GM11168 (cell line): Measurements from ENCODE around the gene LAIR1.
"Not testable (repeated sequence)": the region's sequence is repeated elsewhere in the genome, so short reads cannot be mapped to it uniquely, and the experiment has no call there.

ENCODE experiments used
- in situ Hi-C: fragments of 300-500 bp; cut with MboI; formaldehyde crosslinking; loops from one replicate; pipeline ENCODE4 v1.12.0; 2022; ENCODE audit warnings: low sequenced_read_pairs; ENCODE audit not compliant: unreplicated experiment

The LAIR1 gene

GRCh38 chr19:54352546-54352945 lies 12.2 kb downstream of the LAIR1 start:
- in situ Hi-C loops = no loop called here

GRCh38 chr19:54352041-54352440 lies 12.7 kb downstream of the LAIR1 start:
- in situ Hi-C loops = no loop called here

- in situ Hi-C loops = no loop called here
Observed at GRCh38 chr19:54351474-54351873, 13.3 kb downstream of the LAIR1 start.

DNA sequence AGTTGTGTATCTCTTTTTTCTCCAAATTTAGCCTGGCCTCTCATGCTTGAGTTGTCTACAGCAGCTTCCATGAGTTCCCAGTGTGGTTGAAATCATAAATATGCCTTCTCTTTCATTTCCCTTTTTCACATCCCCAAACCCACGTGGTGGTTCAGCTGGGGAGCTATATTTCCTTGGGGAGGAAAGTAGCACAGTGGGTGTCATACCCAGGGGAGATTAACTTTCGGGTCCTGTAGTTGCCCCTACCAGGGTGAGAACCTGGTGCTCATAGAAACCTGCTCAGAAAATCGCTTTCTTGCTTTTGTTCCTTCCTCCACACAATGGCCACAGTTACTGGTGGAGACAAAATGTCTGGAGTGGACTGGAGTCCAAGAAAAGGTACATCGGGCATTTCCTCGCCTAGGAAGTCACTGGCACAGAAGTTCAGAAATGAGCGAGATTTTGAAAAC lies 18.8 kb downstream of the LAIR1 start:
- in situ Hi-C loops = no loop called here

DNA sequence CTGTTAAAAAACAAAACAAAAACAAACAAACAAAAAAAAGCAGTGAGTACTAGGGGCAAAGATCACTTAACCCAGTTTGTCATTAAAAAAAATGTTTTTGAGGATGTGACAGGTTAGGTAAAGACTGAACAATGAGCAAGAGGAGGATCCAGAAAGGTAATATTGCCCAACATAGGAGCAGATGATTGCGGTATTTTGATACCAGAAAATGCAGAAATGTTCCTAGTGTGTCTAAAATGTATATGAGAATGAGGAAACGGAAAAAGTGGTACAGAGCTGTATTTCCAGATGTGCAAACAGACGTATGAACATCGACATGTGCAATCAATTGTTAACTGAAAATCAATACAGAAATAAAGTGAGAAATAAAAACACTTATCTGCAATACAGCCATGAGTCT lies 20.9 kb downstream of the LAIR1 start:
- in situ Hi-C loops = no loop called here

DNA sequence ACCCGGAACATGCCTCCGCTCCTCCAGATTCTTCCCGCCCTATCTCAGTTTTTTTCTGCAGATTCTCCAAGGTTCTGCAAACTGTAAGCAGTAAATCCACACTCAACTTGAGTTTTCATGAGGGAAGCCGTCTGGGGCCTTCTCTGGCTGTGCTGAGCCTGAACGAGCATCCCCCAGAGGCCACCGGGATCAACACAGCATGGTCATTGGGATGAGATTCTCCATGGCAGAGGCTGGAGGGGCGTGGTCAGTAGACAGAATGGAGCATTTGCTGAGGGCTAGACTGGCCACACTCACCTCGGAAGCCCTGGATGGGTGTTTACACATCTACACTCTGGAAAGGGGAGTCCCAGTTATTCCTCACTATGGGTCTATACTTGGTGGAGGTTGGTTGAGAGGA lies 23.4 kb downstream of the LAIR1 start:
- in situ Hi-C loops = no loop called here

- in situ Hi-C loops = loop anchor here (10.0 kb wide), 1 partner anchor 55 kb away; no protein-coding TSS in a partner anchor
Observed at GRCh38 chr19:54339646-54340358, 24.9 kb downstream of the LAIR1 start.

DNA sequence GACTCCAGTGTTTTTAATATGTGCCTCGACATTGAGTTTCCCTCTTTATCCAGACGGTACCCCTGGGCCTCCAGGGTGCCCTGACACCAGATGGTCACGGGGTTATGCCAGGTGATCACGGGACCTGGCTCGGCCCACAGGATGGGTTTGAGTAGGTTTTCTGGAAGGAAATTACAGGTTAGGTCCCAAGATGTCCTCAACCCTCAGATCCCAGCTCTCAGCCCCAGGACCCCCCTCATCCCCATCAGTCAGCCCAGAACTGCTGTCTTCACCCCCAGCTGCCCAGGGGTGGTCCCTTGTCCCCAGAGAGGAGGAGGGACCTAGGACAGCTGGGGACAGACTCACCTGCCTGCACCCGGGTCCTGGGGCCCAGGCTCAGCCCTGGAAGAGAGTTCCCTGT lies 26.2 kb downstream of the LAIR1 start:
- in situ Hi-C loops = loop anchor here (10.0 kb wide), 1 partner anchor 56 kb away; no protein-coding TSS in a partner anchor

DNA sequence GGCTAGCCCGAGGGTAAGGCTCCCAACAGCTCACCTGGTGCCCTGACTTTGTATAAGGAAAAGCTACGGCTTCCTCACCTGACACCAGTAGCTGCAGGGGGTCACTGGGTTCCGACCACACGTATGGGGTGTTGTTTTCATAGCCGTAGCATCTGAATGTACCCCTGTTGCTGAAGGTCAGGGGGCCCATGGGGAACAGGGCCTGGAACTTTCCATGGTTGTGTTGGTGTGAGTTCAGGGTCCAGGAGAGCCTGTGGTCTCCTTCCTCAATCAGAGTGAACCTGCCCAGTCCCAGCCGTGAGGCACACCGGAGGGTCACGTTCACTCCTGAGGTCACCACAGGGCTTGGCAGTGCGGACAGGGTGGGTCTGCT lies 26.9 kb downstream of the LAIR1 start:
- in situ Hi-C loops = loop anchor here (10.0 kb wide), 1 partner anchor 57 kb away; no protein-coding TSS in a partner anchor

GRCh38 chr19:54336893-54337857 lies 27.6 kb downstream of the LAIR1 start:
- in situ Hi-C loops = loop anchor here (10.0 kb wide), 1 partner anchor 58 kb away; no protein-coding TSS in a partner anchor

DNA sequence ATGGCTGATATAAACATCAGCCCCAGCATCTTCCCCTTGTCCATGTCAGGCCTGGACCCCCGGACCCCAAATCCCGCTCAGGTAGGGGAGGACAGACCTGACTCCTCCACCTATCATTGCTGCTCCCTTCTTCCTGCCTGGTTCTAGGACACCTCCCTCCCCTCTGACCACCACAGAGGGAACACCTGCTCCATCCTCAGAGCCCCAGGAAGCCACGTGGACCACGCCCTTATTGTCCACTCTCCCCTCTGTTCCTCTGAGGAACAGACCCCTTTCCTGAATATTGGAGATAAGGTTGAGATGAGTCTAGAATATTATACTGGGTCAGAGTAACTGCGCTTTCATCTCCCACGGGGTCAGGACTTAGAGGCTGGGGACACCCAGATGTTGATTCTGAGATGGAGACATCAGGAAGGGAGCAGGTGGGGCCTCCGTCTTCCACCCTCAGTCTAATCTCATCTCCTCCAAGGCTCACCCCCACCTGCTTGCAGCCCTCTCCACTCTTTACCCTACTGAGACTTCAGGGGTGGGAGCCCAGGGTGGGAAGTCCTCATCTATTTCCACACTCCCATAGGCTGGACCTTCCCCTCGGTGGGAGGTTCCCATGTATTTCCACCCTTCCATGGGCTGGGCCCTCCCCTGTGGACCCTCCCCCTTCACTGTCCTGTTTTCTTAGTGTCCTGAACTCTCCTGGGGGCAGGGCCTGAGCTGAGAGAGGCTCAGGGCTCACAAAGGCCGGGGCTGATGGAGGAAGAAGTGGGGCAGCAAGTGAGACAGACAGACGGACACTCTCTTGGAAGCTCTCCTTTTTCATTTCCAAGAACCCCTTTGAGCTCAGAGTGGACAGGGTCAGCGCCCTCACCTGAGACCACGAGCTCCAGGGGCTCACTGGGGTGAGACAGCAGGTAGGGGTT lies 28.5 kb downstream of the LAIR1 start:
- in situ Hi-C loops = loop anchor here (10.0 kb wide), 1 partner anchor 59 kb away; no protein-coding TSS in a partner anchor

DNA sequence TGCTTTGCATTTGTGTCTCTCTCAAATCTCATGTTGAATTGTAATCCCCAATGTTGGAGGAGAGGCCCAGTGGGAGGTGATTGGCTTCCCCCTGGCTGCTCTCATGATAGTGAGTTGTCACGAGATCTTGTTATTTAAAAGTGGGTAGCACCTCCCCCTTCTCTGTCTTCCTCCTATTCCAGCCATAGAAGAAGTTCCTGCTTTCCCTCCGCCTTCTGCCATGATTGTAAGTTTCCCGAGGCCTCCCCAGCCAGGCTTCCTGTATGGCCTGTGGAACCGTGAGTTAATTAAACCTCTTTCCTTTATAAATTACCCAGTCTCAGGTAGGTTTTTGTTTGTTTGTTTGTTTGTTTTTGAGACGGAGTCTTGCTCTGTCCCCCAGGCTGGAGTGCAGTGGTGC lies 29.6 kb downstream of the LAIR1 start:
- in situ Hi-C loops = loop anchor here (10.0 kb wide), 1 partner anchor 60 kb away; no protein-coding TSS in a partner anchor

DNA sequence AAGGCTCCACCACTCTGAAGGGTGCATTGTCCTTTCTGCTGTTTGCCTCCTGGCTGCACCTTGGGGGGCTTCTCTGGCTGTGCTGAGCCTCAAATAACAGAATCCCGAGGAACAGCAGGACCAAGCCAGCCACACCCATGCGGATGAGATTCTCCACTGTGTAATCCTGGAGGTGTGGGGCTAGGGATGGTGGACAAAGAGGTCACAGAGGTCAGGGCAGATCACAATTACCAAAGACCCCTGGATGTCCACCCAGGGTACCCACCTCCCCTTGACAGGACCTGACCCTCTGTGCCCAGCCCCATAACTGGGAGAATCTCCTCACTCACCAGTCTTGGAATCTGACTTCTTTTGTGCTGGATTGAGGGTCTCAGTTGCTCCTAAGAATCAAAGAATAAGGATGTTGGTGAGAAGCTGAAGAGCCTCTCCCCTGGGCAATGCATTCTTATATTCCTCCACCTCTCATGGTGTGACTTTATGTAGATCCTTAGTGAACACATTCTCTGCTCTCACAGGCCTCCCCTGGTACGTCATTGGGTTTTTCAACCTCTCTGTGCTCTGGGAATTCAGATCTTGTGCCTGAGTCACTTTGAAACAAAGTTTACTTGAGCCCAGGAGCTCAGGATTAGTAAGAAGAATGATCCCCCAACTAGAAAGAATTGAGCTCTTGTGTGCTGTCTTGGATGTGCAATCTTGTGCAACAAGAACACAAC lies 31.0 kb downstream of the LAIR1 start:
- in situ Hi-C loops = loop anchor here (10.0 kb wide), 1 partner anchor 61 kb away; no protein-coding TSS in a partner anchor

DNA sequence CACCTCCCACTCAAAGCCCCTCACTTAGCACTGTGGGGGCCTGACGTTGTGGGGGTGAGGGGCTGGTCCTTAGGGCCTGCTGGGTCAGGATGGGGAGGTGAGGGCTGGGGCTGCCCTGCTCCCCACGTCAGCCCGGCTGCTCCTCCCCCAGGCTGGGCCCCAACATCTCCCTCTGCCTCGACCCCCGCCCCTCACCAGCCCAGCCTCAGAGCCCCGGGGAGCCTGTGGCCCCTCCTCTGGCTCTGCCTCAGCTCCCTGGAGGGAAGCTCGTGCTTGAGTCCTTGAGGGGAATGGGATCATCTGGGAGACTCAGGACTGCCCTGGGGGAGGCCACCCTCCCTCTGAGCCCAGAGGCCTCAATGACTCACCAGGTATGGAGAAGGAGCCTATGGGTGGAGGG lies 32.6 kb downstream of the LAIR1 start:
- in situ Hi-C loops = loop anchor here (10.0 kb wide), 1 partner anchor 63 kb away; no protein-coding TSS in a partner anchor

DNA sequence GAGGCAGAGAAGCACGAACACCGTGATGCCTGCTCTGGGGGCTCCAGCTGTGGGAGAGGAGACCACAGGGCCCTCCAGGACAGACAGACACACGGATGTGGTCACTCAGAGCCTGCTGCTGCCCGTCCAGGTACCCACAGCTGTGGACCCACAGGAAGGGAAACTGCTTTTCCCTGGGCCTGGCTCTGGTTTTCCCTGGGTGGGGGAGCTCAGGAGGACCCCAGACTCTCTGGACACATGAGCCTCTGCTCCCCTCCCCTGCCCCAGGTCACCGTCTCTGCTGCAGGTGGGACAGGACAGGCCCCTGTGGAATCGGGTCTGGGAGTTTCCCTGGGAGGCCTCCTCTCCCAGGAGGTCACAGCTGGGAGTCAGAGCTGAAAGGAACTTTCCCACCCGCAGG lies 33.1 kb downstream of the LAIR1 start:
- in situ Hi-C loops = loop anchor here (10.0 kb wide), 1 partner anchor 63 kb away; no protein-coding TSS in a partner anchor

DNA sequence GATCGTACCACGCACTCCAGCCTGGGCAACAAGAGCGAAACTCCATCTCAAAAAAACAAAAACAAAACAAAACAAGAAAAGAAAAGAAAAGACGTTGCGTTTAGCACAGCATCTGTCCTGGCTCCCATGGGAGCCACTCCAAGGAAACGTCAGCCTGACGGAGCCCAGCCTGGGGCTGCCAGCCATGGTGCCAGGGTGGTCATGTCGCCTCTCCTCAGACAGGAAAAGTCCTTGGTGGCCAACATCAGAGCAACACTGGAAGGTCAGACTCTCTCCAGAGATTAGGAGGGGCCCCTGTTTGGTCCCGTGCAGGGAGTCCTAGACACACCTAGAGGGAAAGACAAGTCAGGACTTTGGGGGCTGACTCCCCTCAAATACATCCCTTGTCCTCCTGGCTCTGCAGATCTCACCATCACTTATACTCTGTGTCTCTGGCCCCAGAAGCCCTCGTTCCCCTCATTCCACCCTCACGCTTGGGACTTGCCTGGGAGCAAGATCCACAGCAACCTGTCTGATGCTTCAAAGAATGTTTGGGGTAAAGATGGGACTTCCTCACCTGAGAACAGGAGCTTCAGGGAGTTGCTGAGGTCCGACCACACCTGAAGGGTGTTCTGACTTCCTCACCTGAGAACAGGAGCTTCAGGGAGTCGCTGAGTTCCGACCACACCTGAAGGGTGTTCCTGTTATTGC lies 35.1 kb downstream of the LAIR1 start:
- in situ Hi-C loops = loop anchor here (10.0 kb wide), 1 partner anchor 65 kb away; no protein-coding TSS in a partner anchor

DNA sequence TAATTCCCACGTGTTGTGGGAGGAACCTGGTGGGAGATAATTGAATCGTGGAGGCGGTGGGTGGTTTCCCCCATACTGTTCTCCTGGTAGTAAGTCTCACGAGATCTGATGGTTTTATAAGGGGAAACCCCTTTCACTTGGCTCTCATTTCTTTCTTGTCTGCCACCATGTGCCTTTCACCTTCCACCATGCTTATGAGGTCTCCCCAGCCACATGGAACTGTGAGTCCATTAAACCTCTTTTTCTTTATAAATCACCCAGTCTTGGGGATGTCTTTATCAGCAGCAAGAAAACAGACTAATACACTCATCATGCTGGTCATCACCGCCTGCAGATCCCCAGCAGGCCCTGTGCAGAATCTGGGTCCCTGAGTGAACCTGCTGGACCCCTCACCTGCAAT lies 36.0 kb downstream of the LAIR1 start:
- in situ Hi-C loops = not testable (repeated sequence)

GRCh38 chr19:54325631-54326030 lies 39.1 kb downstream of the LAIR1 start:
- in situ Hi-C loops = no loop called here
